T-helper 9 cell (primary cell): ENCODE data around the gene GPR21.

Source experiments
- DNase-seq: peaks from one replicate; pipeline ENCODE4 v3.0.0-alpha.2; 2020
- total RNA-seq, 2 donors: gene quantifications; one replicate each; lab custom pipeline; 2026; lab: John Stamatoyannopoulos, UW

The GPR21 gene, protein sequence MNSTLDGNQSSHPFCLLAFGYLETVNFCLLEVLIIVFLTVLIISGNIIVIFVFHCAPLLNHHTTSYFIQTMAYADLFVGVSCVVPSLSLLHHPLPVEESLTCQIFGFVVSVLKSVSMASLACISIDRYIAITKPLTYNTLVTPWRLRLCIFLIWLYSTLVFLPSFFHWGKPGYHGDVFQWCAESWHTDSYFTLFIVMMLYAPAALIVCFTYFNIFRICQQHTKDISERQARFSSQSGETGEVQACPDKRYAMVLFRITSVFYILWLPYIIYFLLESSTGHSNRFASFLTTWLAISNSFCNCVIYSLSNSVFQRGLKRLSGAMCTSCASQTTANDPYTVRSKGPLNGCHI
- 0.24 to 1.0 reads per million in 2 donors for total RNA-seq

- no peak for DNase-seq
Observed at GRCh38 chr9:123033352-123033751, at the start of gene GPR21. GPR21 (plus strand) TSS chr9:123033667; CDS start chr9:123034567, 900 bp downstream.

- no peak for DNase-seq
Observed at GRCh38 chr9:122986010-122986409, 47.5 kb upstream of the GPR21 start.

DNA sequence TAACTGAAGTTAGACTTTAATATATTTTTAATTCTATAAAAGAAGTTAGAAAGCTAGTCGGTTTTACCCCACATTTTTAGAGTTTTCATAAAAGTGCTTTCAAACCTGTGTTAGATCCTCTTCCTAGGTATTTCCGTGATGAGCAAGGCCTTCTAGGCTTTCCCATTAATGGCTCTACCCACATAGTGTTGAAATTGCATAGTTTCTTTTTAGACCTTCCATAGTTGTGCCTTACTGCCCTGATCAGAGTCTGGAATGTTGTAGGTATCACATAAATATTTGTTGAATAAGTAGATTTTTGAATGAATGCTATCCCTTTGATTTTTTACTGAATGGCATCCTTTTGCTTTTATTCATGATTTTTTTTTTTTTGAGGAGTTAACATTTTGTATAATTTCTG is 45.3 kb upstream of the GPR21 start:
- DNase-seq, result no peak

DNA sequence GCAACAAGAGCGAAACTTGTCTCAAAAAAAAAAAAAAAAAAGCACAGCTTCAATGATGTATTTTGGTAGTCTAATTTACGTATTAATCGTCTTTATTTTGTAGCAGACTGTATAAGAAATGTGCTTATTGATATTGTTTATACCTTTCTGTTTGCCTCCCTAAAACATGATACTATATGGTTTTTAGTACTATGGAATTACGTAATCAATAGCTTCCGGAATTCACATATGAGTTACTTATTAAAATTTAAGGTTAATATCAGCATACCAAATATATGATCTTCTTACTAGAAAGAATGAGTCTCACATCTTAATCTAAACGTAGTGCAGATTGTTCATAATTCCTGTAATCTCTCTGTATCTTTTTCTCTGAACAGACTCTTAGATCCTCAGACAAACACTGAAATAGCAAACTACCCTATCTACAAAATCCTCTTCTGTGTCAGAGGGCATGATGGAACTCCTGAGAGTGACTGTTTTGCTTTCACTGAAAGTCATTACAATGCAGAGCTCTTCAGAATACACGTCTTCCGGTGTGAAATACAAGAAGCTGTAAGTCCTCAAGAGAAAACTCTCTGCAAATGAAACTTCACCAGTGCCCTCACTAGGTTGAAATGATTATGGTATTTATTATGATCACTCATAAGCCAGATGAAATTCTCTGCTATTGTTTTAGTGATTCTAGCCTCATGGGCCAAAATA is 44.4 kb upstream of the GPR21 start:
- no peak for DNase-seq

DNA sequence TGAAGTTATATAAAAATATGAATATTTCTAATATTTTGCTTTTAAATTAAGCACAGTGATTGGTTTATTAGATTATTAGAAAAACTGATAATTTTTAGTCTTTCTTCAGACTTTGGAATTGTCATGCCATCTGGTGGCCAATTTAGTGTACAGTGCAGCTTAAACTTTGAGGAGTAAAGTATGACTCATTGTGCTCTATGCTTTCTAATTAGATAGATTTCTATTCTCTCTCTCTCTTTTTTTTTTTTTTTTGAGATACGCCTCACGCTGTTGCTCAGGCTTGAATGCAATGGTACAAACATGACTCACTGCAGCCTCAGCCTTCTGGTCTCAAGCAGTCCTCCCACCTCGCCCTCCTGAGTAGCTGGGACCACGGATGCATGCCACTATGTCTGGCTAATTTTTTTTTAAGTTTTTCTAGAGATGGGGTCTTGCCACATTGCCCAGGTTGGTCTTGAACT is 42.1 kb upstream of the GPR21 start:
- DNase-seq, result peak; percentile 2

- DNase-seq, result no peak
Observed at GRCh38 chr9:122996586-122996985, 36.9 kb upstream of the GPR21 start.

DNA sequence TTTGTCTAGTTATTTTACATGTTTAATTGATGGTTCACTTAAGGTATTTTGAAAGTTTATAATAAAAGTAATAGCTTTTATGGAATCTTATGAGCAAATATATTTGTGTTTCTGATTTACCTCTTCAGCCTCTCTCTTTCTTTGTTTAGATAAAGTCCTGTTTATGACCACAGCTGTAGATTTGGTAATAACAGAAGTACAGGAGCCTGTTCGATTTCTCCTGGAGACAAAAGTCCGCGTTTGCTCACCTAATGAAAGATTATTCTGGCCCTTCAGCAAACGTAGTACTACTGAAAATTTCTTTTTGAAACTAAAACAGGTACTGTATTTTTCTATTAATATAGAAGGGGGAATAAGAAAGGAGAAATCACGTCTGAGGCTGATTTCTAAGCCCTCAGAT is 35.0 kb upstream of the GPR21 start:
- DNase-seq, result no peak

DNA sequence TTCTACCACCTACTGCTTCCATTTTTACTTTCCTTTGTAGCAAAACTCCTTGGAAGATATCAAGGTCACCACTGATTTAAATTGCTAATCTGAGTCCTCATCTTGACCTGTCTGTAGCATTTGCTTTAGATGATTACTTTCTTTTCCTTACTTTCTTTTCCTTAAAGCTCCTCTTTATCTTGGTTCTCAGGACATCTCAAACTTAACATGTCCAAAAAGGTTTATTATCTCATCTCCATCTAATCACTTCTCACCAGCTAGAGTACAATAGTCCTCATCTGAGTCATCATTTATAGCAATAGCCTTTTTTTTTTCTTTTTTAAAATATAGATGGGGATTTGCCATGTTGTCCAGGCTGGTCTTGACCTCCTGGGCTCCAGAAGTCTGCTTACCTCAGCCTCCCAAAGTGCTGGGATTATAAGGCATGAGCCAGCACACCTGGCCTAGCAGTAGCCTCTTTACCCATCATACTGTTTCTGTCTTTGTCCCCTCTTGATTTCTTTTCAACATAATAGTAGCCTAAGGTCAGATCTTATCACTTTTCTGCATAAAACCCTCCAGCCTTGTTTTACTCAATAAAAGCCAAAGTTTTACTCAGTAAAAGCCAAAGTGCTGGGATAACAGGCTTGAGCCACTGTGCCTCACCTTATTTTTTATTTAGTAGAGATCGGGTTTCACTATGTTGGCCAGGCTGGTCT is 32.9 kb upstream of the GPR21 start:
- DNase-seq, result no peak

DNA sequence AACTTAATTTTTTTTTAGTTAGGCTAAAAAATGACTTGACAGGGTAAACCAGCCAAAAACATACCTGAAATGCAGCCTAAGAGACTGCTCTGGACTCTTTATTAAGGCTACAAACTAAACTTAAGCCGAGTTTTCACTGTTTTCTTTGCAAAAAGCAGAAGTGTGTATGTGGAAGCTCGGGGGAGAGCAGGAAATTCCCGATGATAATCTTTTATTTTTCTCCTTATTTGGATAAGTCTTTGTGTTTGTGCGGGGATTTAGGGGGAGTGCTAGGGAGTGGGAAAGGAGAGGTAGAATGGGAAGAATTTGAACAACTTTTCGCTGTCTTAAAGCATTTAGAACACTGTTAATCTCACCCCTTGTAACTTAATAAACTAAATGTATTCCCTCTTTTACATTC is 30.7 kb upstream of the GPR21 start:
- no peak for DNase-seq

DNA sequence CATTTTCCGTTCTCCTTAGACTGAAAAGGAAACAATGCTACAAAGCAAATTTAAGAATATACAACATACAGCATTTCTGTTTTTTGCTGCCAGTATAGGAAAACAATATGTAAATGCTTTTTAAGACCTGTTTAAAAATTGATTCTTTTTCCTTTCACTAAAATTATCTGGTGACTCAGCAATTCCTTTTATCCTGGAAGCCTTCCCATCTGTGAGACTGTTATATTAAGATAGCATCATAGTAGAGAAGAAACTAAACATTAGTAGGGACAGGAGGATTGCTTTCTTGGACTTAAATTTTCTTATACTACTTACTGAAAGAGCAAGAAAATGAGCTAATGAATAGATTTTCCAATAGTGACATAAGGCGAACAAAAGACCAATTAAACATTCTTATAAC is 30.0 kb upstream of the GPR21 start:
- DNase-seq, result no peak

DNA sequence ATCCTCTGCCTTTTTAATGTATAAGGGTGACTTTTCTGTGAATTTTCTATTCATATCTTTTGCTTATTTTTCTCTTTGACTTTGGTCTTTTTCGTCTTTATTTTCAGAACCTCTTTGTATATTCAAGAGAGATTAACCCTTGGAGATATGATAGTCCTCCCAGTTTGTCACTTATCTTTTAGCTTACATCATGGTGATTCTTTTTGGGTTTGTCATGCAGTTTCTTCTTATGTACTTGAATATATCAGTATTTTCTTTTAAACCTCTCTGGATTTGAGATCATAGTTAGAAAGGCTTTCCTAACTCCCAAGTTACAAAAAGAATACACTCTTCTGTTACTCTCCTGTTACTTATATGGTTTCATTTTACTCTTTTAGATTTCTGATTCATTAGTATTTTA is 27.5 kb upstream of the GPR21 start:
- no peak for DNase-seq

- DNase-seq, result no peak
Observed at GRCh38 chr9:123007269-123007668, 26.2 kb upstream of the GPR21 start.

DNA sequence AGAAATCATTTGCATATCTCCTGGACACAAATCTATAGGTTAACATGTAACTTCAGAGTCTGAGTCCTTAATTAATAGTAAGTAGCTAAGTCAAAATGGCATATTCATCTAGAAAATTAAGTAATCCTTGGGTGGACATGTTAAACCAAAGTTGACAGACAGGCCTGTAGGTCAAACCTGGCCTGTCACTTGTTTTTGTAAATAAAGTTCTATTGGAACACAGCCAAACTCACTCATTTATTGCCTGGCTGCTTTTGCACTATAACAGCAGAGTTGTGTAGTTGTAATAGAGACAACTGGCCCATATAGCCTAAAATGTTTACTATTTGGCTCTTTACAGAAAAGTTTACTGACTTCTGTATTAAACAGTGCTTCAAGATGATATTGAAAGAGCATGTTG is 24.6 kb upstream of the GPR21 start:
- DNase-seq, result no peak

- no peak for DNase-seq
Observed at GRCh38 chr9:123011380-123011779, 22.1 kb upstream of the GPR21 start.

DNA sequence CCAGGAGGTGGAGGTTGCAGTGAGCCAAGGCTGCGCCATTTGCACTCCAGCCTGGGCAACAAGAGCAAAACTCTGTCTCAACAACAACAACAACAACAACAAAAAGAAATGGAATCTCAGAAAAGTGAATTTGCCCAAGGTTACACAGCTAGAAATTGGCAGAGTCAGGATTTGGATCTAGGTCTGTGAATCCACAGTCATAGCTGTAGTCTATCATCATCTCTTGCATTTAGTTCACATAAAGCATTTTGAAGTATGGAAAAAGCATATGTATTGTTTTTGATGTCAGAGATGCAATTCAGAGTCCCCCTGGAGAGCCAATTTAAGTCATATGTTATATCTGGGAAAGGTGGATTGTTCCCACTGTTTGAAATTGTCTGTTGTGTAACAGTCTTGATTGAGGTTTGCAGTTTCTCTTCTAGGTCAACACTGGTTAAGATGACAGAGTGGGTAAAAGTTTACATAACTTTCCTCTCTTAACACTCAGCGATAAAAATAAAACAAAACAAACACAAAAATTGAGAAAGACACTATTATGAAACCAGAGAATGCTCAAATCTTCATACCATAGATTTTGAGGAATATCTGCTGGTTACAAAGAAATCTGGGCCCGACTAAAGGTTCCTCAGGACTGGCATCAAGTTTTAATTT is 21.5 kb upstream of the GPR21 start:
- no peak for DNase-seq

DNA sequence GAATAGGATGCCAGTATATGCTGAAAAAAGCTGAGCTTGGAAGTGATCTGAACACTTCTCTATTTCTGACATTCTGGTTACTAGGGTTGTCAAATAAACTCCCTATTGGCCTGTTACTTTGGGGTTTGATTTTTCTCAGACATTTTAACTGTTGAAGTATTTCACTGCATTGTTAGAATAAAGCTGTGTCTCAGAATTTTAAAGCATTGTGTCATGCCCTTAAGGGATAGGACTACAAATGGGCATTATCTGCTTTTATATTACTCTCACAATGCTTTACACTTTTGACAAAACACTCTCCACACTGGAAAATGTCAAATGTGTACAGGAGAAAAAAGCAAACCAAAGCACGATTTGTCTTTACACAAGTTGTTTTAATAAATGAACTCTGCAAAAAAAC is 16.8 kb upstream of the GPR21 start:
- DNase-seq, result no peak

DNA sequence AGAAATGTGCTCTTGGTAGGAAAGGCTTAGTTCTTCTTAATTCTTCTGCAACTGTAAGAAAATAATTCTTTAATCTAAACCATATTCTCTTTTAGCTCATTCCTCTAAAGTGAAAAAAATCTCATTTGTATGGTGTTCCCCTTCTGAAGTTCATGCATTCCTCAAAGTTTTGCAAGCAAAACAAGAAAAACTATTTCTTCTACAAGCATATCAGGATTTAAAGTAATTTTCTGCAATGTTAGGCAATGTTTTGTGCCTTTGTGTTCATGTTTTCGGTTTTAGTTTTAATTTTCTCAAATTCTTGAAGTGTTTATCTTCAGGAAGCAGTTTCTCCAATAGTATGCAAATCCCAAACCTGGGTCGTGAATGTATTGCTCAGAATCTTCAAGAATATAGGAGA is 12.7 kb upstream of the GPR21 start:
- DNase-seq, result no peak

DNA sequence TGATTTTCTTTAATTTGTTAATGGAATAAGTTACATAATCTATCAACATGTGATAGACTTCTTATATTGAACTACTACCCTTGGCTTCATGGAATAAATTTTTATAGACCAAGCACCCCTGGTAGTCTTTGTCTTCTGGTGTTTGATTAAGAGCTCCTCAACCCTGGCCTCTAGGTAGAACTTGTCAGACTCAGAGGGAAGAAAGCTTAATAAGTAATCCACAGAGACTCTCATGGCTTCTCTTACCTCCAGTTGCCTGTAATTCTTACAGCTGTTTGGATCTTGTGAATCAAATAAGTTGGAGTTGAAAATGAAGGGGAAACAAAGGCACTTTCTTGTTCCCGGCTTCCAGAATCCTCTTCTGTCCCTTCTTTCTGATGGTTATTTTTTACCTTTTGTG is 7.0 kb upstream of the GPR21 start:
- DNase-seq, result no peak

DNA sequence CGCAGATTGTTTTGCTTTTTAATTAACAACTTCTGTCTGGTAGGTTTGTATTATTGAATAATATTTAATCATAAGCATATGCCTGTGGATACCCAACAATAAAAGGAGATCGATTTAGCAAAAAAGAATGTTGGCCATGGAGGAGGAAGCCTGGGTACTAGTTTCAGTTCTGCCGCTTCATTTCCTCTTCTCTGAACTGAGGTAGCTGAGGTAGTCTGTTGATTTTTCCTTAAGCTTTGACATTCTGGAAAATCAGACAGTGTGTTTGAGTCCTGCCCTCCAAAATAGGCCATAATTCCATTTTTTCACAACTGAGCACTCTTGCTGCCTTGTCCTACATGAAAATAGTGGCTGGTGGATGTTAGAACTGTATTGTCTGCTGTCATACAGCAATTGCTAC is 6.0 kb upstream of the GPR21 start:
- no peak for DNase-seq

GRCh38 chr9:123028136-123028535 is 5.3 kb upstream of the GPR21 start:
- DNase-seq, result no peak

GRCh38 chr9:123028973-123029372 is 4.5 kb upstream of the GPR21 start:
- DNase-seq, result no peak

GRCh38 chr9:123031963-123032362 is 1.5 kb upstream of the GPR21 start:
- no peak for DNase-seq
